HCT116 (cell line): Measurements from ENCODE around the gene UMODL1. TPM values are rescaled to one million over a fixed set of nuclear protein-coding genes. Genes with fewer than 3 reads are reported as not detected.

Experiments
- ATAC-seq: fragments of 200-7000 bp; cut with Tn5 transposase; 2 replicates; pipeline ENCODE4 v1.9.1; 2020; ENCODE audit warnings: mild to moderate bottlenecking, moderate library complexity
- BruUV-seq: library from RNA; stranded (reverse); fragments of 400-500 nt; replicated peaks from 2 replicates; lab custom pipeline; 2021; lab: Mats Ljungman, UMichigan
- CTCF ChIA-PET: fragments of 300-600 bp; sonication (Branson Sonifier 250); formaldehyde crosslinking; loops from one replicate; lab custom pipeline; 2021; ENCODE audit warnings: antibody characterized with exemption; lab: Charles Lee
- POLR2A ChIA-PET: fragments of 300-600, 350-600 bp; sonication (Branson Sonifier 250); formaldehyde crosslinking; loops from one replicate; lab custom pipeline; 2021; ENCODE audit warnings: antibody characterized with exemption; lab: Charles Lee
- RAD21 ChIA-PET, 2 experiments: fragments of 300-600 bp; sonication (Branson Sonifier 250); formaldehyde crosslinking; loops; one replicate each; lab custom pipeline; 2023; ENCODE audit warnings: low total read pairs in 2 of 2; ENCODE audit not compliant: uncharacterized antibody in 2 of 2, unreplicated experiment in 2 of 2, low non-redundant PET in 1 of 2; lab: Charles Lee
- DNase-seq: peaks from one replicate; pipeline ENCODE4 v3.0.0-alpha.2; 2010; ENCODE audit warnings: low read depth, low spot score
- H2AFZ ChIP-seq: fragments of 200-600 bp; shearing (Covaris generic), sonication (generic); 2 replicates; pipeline ENCODE4 v1.6.1; 2017; ENCODE audit warnings: low read depth, mixed run types, mixed read lengths, antibody characterized with exemption, low read length; ENCODE audit not compliant: poor library complexity, severe bottlenecking
- H3K27ac ChIP-seq: 2 replicates; pipeline ENCODE4 v1.5.1; 2012; ENCODE audit warnings: low read depth, low read length
- H3K27me3 ChIP-seq: fragments of 200-600 bp; sonication (generic); 2 replicates; pipeline ENCODE4 v1.6.1; 2016; ENCODE audit warnings: mixed run types, low read length, mixed read lengths; ENCODE audit not compliant: insufficient read depth
- H3K36me3 ChIP-seq, 2 experiments: fragments of 200-500 bp in 1 of 2; fragments of 200-600 bp in 1 of 2; sonication (Bioruptor generic) in 1 of 2; sonication (generic) in 1 of 2; 2 replicates each; pipeline versions ENCODE4 v1.5.1 to v1.6.1; 2014 to 2016; ENCODE audit warnings: low read length in 2 of 2, inconsistent platforms in 1 of 2, mixed read lengths in 1 of 2, mixed run types in 1 of 2; ENCODE audit not compliant: insufficient read depth in 2 of 2, control insufficient read depth in 1 of 2
- H3K4me1 ChIP-seq, 2 experiments: fragments of 200-600 bp in 1 of 2; sonication (generic) in 1 of 2; 2 replicates each; pipeline versions ENCODE4 v1.5.1 to v1.6.1; 2012 to 2017; ENCODE audit warnings: low read length in 2 of 2, inconsistent platforms in 1 of 2, mild to moderate bottlenecking in 1 of 2, mixed read lengths in 1 of 2, mixed run types in 1 of 2, moderate library complexity in 1 of 2; ENCODE audit not compliant: insufficient read depth in 2 of 2, control insufficient read depth in 1 of 2
- H3K4me2 ChIP-seq: fragments of 200-600 bp; sonication (generic); 2 replicates; pipeline ENCODE4 v1.6.1; 2017; ENCODE audit warnings: mixed run types, low read length, mixed read lengths
- H3K4me3 ChIP-seq, 2 experiments: fragments of 200-600 bp in 1 of 2; sonication (generic) in 1 of 2; replicated peaks in 1 of 2; 2 replicates each; pipeline ENCODE4 v1.5.1; 2011 to 2016; ENCODE audit warnings: low read length in 2 of 2, control low read depth in 1 of 2, low read depth in 1 of 2, mild to moderate bottlenecking in 1 of 2, mixed read lengths in 1 of 2, mixed run types in 1 of 2
- H3K79me2 ChIP-seq: fragments of 200-600 bp; sonication (generic); 2 replicates; pipeline ENCODE4 v1.6.1; 2017; ENCODE audit warnings: mild to moderate bottlenecking, mixed run types, low read length, moderate library complexity, mixed read lengths; ENCODE audit not compliant: insufficient read depth
- H3K9ac ChIP-seq: fragments of 200-600 bp; sonication (generic); 2 replicates; pipeline ENCODE4 v1.6.1; 2016; ENCODE audit warnings: low read length, mixed read lengths
- H3K9me2 ChIP-seq: fragments of 200-600 bp; sonication (generic), shearing (Covaris generic); 2 replicates; pipeline ENCODE4 v1.6.1; 2017; ENCODE audit warnings: mixed run types, mild to moderate bottlenecking, moderate library complexity; ENCODE audit not compliant: insufficient read depth
- H3K9me3 ChIP-seq, 2 experiments: fragments of 200-500 bp in 1 of 2; fragments of 200-600 bp in 1 of 2; sonication (Bioruptor generic) in 1 of 2; sonication (generic) in 1 of 2; 2 replicates each; pipeline ENCODE4 v1.6.1; 2014 to 2017; ENCODE audit warnings: low read length in 2 of 2, mixed read lengths in 2 of 2, inconsistent platforms in 1 of 2, low read depth in 1 of 2, mild to moderate bottlenecking in 1 of 2, mixed run types in 1 of 2, moderate library complexity in 1 of 2; ENCODE audit not compliant: control insufficient read depth in 1 of 2, insufficient read depth in 1 of 2
- H4K20me1 ChIP-seq: fragments of 200-600 bp; sonication (generic), shearing (Covaris generic); 2 replicates; pipeline ENCODE4 v1.6.1; 2017; ENCODE audit warnings: mixed run types, mild to moderate bottlenecking, moderate library complexity; ENCODE audit not compliant: insufficient read depth
- CBX3 ChIP-seq: IDR thresholded peaks from 2 replicates; pipeline ENCODE4 v1.6.1; 2012; ENCODE audit warnings: low read depth
- EGR1 ChIP-seq: IDR thresholded peaks from 2 replicates; pipeline ENCODE4 v1.6.1; 2012; ENCODE audit warnings: low read depth
- ELF1 ChIP-seq: IDR thresholded peaks from 2 replicates; pipeline ENCODE4 v1.6.1; 2012; ENCODE audit warnings: low read depth, borderline replicate concordance
- EZH2 ChIP-seq: fragments of 200-600 bp; sonication (generic); IDR thresholded peaks from 2 replicates; pipeline ENCODE4 v1.6.1; 2017; ENCODE audit warnings: antibody characterized with exemption, mixed run types
- EZH2phosphoT487 ChIP-seq: fragments of 200-600 bp; IDR thresholded peaks from 2 replicates; pipeline ENCODE4 v1.6.1; 2018; ENCODE audit warnings: antibody characterized with exemption, borderline replicate concordance
- FOSL1 ChIP-seq: IDR thresholded peaks from 2 replicates; pipeline ENCODE4 v1.6.1; 2012; ENCODE audit warnings: low read depth
- JUND ChIP-seq: IDR thresholded peaks from 2 replicates; pipeline ENCODE4 v1.6.1; 2012
- REST ChIP-seq: IDR thresholded peaks from 2 replicates; pipeline ENCODE4 v1.6.1; 2012; ENCODE audit warnings: low read depth
- SIN3A ChIP-seq: IDR thresholded peaks from 2 replicates; pipeline ENCODE4 v1.6.1; 2012; ENCODE audit warnings: low read depth
- SP1 ChIP-seq: IDR thresholded peaks from 2 replicates; pipeline ENCODE4 v1.6.1; 2012; ENCODE audit warnings: low read depth
- SRF ChIP-seq: IDR thresholded peaks from 2 replicates; pipeline ENCODE4 v1.6.1; 2012; ENCODE audit warnings: low read depth
- YY1 ChIP-seq: IDR thresholded peaks from 2 replicates; pipeline ENCODE4 v1.6.1; 2011; ENCODE audit warnings: low read length, low read depth, moderate library complexity, mild to moderate bottlenecking; ENCODE audit not compliant: insufficient replicate concordance; ENCODE audit errors: extremely low read depth
- ZBTB33 ChIP-seq: IDR thresholded peaks from 2 replicates; pipeline ENCODE4 v1.6.1; 2011; ENCODE audit warnings: mild to moderate bottlenecking, low read length, moderate library complexity; ENCODE audit not compliant: insufficient replicate concordance; ENCODE audit errors: extremely low read depth
- ZFX ChIP-seq: fragments of 450-650 bp; IDR thresholded peaks from 2 replicates; pipeline ENCODE4 v1.6.1; 2017
- ZNF274 ChIP-seq: fragments of 200-500 bp; sonication (Bioruptor generic); IDR thresholded peaks from 2 replicates; pipeline ENCODE4 v1.6.1; 2014; ENCODE audit warnings: mild to moderate bottlenecking, low read depth, low read length, inconsistent platforms
- intact Hi-C: fragments of 100-400 bp; cut with micrococcal nuclease; formaldehyde crosslinking; loops from 2 replicates; pipeline ENCODE4 v1.10.0; 2022
- total RNA-seq: library from RNA; stranded (reverse); gene quantifications from one replicate; pipeline ENCODE4 v1.2.1, GENCODE V29; 2021; ENCODE audit not compliant: unreplicated experiment
- TF ChIP-seq, protein P1 (sequence below): IDR thresholded peaks from 2 replicates; pipeline ENCODE4 v1.6.1; 2012

Gene UMODL1
- total RNA-seq, 1 experiment from 2014 or later = not detected

- TF ChIP-seq REST (no peak), SIN3A (no peak)
Measured at GRCh38 chr21:42060166-42060565, 11.0 kb upstream of the UMODL1 start (continued).

DNA sequence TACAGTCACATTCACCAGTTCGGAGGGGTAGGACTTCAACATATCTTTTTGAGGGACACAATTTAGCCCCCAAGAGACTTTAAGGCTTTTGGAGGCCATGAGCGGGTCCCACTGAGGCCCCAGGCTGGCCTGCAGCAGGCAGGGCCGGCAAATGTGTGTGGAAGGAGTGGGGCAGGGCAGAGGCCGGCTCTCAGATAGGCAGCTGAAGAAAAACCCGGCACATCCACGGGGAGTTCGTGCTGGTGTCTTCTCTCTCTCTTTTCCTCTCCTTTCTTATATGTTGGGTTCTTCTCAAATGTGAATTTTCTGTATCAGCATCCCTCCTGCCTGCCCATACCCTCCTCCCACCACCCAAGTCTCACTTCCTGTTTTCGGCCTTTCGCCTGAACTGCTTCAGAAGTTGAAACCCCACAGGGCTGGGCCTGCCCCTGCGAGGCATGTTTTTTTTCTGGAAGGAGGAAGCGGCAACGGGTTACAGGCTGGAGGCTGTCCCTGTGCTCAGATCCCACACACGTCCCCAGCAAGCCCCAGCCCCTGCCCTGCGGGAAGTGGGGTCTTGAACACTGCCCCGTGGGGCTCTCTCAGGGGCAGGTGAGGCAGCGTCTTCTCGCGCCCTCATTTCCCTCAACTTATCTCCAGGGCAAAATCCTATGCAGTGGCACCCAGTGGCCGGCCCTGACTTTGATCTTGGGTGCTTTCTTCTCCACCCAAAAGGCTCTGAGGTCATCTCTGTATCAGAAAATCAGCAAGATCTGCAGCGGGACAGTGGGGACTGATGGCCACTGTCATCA, 9.7 kb upstream of the UMODL1 start:
- intact Hi-C loops = no loop called here
- Histone ChIP-seq H3K9ac (no peak overlapping the region), H4K20me1 (no peaks in the 10 kb centered on the region), H3K4me2 (no peak overlapping the region), H3K27me3 (no peaks in the 10 kb centered on the region), H3K79me2 (no peaks in the 10 kb centered on the region), H2AFZ (no peak overlapping the region), H3K4me3 (no peak overlapping the region), H3K27ac (no peak overlapping the region), H3K4me1 (peaks cover 0 to 8% of the 10 kb centered on the region in 2 experiments; a peak in 3 of 4 replicates), H3K9me2 (no peaks in the 10 kb centered on the region), H3K36me3 (no peaks in the 10 kb centered on the region), H3K9me3 (no peaks in the 10 kb centered on the region)
- DNase-seq (no peak), ATAC-seq (no peak)
- ChIA-PET POLR2A (no interaction called here), RAD21 (no interaction called here), CTCF (no interaction called here)
- BruUV-seq = no TSS peak
- TF ChIP-seq, protein P1, sequence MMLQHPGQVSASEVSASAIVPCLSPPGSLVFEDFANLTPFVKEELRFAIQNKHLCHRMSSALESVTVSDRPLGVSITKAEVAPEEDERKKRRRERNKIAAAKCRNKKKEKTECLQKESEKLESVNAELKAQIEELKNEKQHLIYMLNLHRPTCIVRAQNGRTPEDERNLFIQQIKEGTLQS = no peak
- TF ChIP-seq JUND (no peak), EZH2 (no peak), YY1 (no peak), FOSL1 (no peak), ELF1 (no peak), EZH2phosphoT487 (no peak), ZBTB33 (no peak), ZNF274 (no peak), ZFX (no peak), EGR1 (no peak), SRF (no peak), SP1 (no peak), REST (no peak), SIN3A (no peak), CBX3 (no peak)
